Ramos (cell line): ENCODE data around the gene RECK.
"Not testable (repeated sequence)": the region's sequence is repeated elsewhere in the genome, so short reads cannot be mapped to it uniquely, and the experiment has no call there.

Experiments
- in situ Hi-C: fragments of 300-500 bp; cut with MboI; formaldehyde crosslinking; loops from one replicate; pipeline ENCODE4 v1.14.3; 2022; ENCODE audit warnings: low sequenced_read_pairs; ENCODE audit not compliant: unreplicated experiment

The RECK gene

DNA sequence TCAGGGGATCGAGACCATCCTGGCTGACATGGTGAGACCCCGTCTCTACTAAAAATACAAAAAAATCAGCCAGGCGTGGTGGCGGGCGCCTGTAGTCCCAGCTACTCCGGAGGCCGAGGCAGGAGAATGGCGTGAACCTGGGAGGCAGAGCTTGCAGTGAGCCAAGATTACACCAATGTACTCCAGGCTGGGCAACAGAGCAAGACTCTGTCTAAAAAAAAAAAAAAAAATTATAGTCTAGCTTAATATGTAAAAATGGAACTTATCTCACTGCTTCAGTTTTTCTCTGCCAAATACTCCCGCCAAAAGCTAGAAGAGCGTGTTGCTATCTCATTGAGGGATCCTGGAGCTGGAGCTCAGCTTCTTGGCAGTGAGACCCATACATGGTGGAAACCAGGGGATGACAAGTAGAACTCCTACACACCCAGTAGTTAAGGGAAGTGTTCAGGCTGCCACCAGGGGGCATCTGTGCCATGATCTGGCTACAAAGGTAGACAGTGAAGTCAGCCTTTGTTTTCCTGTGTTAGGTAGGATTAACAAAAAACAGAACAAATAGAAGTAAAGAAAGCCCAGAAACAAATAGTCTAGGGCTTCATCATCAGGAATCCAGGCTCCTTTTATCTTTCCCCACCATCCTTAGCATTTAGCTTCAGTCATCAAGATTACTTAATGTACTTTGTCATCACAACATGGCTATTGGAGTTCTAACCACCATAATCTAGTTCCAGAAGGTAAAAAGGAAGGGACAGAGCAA is 66.2 kb downstream of the RECK start:
- in situ Hi-C loops = no loop called here

GRCh38 chr9:36109071-36109470 is 72.4 kb downstream of the RECK start:
- in situ Hi-C loops = loop anchor here (5.0 kb wide), 1 partner anchor 58 kb away; the partner anchor contains the start of gene CCIN

DNA sequence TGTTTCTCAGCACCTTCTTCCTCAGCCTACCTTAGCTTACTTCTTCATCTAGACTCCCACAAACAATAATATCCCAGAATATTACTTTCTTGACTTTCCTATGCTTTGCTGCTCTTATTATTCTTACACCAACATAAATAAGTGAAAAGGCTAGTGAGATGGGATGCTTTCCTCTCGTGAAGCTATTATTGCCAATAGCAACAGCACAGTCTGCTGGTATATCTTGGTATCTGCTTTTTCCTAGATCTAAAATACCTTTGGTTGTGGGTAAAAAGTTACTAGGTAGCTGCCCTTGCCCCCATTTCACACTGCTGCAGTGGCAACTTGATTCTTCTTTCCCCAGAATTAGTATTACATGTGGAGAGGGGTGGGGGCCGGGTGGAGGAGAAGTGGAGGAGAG is 73.7 kb downstream of the RECK start:
- in situ Hi-C loops = no loop called here

GRCh38 chr9:36112516-36112915 is 75.8 kb downstream of the RECK start:
- in situ Hi-C loops = no loop called here

DNA sequence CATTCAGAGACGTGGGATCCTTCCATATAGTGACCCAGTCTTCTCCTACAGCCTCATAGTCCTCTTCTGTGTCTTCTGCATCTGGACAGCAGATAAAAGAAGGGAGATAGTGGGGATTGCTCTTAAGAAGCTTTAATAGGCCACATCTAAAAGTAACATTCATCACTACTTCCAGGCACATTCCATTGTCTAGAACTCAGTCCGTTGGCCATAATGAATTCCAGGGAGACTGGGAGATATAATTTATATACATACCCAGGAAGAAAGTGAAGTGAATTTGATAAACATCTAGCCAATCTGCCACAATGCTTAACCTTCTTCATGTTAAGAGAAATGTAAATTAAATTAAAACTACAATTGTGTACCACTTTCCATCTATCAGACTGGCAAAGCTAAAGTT is 77.3 kb downstream of the RECK start:
- in situ Hi-C loops = no loop called here

DNA sequence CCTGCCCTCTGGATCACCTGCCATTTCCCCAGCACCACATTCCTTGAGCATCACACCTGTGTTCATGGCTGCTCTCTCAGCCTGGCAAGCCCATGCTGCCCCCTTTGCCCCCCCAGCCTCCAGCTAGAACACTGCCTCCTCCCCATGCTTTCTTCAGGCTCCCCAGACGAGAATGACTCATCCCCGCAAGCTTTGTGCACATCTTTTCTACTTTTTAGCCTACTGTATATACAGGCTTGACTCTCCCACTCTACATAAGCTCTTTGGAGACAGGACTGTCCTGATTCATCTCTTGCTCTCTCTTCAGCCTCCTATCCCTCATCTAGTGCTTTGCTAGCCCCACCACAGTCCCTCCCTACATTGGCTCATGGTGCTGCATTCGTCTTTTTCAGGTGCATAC is 79.9 kb downstream of the RECK start:
- in situ Hi-C loops = no loop called here

DNA sequence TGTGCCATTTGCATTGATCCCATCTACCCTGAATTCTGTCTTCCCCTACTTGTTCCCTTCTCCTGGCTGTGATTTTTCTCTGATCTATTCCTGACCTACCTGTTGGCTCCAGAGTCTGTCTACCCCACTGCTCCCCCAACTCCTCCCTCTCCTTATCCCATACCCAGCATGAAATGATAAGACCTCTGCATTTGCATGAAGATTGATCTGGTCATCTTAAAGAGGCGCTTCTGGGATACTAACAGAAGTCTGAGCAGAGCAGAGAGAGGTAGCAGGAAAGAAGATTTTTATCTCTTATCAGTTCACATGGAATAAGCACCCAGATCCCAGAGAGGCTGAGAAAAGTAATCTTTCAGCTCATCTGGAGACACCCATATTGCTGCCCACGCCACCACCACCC is 81.5 kb downstream of the RECK start:
- in situ Hi-C loops = no loop called here

DNA sequence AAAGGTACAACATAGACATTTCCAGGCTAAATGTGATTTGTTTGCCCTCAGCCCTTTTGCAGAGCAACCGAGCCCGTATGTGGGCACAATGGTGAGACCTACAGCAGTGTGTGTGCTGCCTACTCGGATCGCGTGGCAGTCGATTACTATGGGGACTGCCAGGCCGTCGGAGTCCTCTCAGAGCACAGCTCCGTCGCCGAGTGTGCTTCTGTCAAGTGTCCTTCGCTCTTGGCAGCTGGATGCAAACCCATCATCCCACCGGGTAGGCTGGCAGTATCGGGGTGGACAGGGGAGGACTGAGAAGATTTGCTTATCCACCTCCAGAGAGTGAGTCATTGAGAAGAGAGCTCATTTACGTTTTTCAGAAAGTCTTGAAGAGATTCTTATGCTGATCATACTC is 82.0 kb downstream of the RECK start:
- in situ Hi-C loops = no loop called here

DNA sequence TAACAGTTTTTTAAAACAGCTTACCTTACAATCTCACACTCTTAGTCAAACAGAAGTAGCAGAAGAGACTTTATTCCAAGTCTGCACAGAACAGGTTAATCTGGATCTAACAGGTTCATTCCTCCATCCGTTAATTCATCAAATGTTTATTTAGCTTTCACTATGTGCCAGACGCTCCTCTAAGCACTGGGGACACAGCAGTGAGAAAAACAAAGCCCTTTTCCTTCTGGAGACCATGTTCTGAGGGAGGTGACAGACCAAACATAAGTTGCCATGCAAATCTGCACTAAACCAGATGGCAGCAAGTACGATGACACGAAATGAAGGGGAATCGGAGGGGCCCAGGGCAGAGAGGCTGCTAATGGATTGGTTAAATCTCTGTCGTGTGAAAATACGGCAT is 82.8 kb downstream of the RECK start:
- in situ Hi-C loops = no loop called here

GRCh38 chr9:36120705-36121104 is 84.0 kb downstream of the RECK start:
- in situ Hi-C loops = no loop called here

- in situ Hi-C loops = no loop called here
These were observed 85.3 kb downstream of the RECK start for GRCh38 chr9:36121971-36122370.

GRCh38 chr9:36123515-36123914 is 86.8 kb downstream of the RECK start:
- in situ Hi-C loops = no loop called here

DNA sequence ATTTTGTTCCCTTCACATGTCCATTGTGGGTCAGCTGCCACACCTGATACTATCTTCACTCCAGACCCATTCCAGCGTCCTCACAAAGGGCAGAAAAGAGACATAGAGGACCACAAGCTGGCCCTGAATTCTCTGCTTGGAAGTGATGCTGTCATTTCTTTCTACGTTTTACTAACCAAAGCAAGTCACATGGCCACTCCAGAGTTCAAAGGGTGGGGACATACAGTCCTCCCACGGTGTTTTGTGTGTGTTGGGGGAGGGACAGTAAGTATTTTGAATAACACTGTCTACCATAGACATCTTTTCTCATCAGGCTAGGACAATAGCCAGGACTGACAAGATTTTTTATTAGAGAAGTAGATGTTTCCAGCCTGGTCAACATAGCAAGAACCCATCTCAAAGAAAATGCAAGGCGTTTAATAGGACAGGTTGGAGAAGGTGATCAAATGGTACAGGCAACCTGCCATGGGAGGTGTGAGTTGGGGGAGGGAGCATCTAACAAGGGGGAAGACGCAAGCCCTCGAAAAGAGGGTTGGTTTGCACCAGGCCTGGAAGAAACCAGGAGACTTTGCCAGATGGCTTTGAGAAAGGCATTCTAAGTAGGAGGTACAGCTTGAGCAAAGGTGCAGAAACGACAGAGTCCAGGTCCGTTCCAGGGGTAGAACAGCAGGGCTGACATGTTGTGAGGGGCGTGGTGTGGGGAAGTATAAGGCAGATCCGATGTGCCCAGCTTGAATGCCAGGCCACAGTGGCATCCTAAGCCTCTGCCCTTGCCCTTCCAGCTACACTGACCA is 88.5 kb downstream of the RECK start:
- in situ Hi-C loops = no loop called here

DNA sequence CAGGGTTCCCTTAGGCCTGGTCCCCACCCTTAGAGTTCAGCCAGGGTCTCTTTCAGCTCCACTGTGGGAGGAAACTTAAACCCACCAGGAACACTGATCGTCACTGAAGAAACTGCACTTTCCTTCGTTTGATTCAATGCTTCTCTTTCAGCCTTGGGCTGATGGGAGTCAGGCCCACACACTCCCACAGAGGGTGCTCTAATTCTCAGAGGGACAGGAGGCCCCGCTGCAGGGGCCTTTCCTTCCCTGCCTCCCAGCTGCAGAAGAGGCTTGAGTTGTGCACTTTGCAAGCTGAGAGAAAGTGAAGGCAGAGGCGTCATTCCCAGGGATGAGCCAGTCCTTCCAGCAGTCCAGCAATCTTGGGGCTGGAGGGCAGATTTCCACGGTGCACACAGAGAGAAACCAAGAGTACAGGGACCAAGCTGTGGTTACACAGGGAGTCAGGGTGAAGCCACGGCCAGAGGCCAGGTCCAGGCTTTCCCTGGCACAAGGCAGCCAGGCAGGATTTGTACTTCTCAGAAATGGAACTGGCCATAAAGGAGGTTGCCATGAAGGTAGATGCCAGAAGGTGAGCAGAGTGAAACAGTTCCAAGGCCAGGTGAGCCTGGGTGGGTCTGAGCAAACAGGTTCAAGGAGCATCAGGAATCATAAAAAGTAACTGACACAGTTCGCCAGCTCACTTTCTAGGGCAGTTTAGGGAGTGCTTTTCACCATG is 89.5 kb downstream of the RECK start:
- in situ Hi-C loops = no loop called here

DNA sequence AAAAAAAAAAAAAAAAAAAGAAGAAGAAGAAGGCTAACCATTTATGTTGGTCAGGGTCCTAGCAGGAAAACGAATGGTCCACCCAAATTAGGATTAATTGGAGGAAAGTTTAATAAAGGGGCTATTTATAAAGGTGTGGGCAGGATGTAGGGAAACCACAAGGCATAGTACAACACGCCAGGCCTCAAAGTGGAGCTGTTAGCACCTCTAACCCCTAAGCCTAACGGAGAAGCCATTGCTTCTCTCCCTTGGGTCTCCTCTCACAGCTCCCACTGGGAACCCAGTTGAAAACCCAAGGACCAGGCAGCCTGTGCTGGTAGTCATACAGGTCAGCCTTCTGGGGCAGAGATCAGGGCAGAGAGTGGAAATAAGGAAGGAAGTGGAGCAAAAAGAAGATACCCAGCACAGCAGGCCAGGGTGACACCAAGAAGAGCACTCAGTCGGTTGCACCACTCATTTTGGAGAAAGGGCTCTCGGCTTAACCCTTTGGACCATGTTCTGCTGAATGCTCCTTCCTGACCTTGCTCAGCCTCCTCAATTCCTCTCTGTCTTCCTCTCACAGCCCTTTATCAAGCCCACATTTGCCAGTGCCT is 91.0 kb downstream of the RECK start:
- in situ Hi-C loops = no loop called here

DNA sequence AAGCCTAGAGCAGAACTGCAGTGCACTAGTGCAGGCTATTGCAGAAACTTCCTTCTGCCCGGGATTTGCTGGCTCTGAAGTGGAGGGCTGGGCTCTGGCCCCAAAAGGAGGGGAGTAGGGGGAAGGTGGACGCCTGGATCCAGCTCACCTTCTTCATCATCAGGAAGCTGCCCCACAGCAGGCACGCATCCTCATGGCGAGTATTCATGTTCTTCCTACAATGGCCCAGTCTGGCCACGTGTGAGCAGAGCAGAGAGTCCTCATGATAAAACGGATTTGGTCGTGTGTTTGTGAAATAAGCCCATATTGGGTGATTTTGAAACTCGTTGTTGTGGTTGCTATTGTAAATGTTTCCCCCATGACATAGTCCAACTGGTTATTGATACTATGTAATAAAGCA is 91.6 kb downstream of the RECK start:
- in situ Hi-C loops = no loop called here

DNA sequence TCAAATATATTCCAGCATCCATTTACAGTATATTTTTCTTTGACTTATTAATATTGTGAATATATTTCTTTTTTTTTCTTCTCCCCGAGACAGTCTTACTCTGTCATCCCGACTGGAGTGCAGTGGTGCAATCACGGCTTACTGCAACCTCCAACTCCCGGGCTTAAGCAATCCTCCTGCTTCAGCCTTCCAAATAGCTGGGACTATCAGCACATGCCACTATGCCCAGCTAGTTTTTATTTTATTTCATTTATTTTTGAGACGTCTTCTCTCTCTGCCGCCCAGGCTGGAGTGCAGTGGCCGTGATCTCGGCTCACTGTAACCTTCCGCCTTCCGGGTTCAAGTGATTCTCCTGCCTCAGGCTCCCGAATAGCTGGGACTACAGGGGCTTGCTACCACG is 92.4 kb downstream of the RECK start:
- in situ Hi-C loops = no loop called here

DNA sequence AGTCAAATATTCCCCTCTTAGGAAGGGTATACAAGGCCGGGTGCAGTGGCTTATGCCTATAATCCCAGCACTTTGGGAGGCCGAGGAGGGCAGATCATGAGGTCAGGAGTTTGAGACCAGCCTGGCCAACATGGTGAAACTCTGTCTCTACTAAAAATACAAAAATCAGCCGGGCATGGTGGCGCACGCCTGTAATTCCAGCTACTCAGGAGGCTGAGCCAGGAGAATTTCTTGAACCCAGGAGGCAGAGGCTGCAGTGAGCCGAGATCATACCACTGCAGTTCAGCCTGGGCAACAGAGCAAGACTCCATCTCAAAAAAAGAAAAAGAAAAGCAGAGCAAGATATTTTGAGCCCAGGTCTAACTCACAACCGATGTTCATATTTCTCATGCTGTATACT is 95.0 kb downstream of the RECK start:
- in situ Hi-C loops = not testable (repeated sequence)

- in situ Hi-C loops = no loop called here
These were observed 95.4 kb downstream of the RECK start for GRCh38 chr9:36132086-36132485.

DNA sequence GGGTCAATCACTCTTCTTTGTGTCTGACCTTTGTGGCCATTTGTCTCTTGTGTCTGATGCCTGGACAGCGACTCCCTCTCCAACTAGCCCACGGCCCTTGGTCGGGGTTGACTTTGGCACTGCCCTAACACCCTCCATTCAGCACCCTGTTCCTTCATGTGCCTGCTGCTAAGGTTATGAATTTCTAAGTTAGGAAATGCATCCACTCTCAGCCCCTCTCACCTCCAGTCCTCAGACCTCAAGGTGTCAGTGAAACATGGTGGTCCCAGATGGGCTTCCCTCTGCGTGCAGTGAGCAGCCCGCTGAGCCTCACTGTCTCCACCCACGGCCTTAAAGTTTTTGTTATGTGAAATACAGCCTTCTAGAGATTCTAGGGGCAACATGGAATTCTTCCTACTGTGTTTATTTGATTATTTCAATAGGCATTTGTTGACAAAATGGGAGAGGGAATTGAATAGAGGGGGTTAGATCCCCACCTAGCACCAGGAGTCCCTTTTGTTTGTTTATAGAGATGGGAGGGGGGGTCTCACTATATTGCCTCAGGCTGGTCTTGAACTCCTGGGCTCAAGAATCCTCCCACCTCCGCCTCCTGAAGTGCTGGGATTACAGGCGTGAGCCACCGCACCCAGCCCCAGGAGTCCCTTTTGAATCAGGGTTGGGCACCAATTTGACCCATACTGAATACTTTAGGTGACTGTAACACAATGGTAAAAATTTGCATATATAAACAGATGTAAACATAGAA is 98.2 kb downstream of the RECK start:
- in situ Hi-C loops = no loop called here
